ENCODE results near the gene EXOC3.

The EXOC3 gene

DNA sequence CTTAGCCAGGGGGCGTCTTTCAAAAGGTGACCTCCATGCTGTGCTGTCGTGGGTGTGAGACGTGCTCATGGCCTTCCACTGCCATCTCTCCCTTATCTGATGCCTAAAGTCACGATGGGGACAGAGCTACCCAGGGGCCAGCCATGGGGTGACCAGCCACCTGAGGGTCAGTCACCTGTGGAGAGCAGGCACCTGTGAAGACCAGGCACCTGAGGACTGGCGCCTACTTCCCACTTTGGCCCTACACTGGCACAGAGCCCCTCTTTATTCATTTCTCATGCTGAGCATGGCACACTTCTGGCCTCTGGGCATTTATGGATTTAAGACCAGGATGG, 6.4 kb upstream of the EXOC3 start:
- DNase-seq (ENCODE audit: low read depth) = no peak
- TF ChIP-seq CTCF (conservative IDR thresholded peaks at IDR 0.05; ENCODE audit: control insufficient read depth, insufficient read depth, low read depth, low read length) = no peak
- H3K4me3 ChIP-seq (ENCODE audit: control insufficient read depth, low read depth, low read length) = no peak overlapping the region

- no peak for TF ChIP-seq CTCF (conservative IDR thresholded peaks at IDR 0.05; ENCODE audit: control insufficient read depth, insufficient read depth, low read depth, low read length)
- H3K4me3 ChIP-seq (ENCODE audit: control insufficient read depth, low read depth, low read length) = no peak overlapping the region
- DNase-seq (ENCODE audit: low read depth) = no peak
These were observed 5.7 kb upstream of the EXOC3 start for GRCh38 chr5:437281-437771.

GRCh38 chr5:438481-438981, 4.4 kb upstream of the EXOC3 start:
- TF ChIP-seq CTCF (conservative IDR thresholded peaks at IDR 0.05; ENCODE audit: control insufficient read depth, insufficient read depth, low read depth, low read length) = no peak
- no peak overlapping the region for H3K4me3 ChIP-seq (ENCODE audit: control insufficient read depth, low read depth, low read length)
- no peak for DNase-seq (ENCODE audit: low read depth)

- no peak overlapping the region for H3K4me3 ChIP-seq (ENCODE audit: control insufficient read depth, low read depth, low read length)
- no peak for TF ChIP-seq CTCF (conservative IDR thresholded peaks at IDR 0.05; ENCODE audit: control insufficient read depth, insufficient read depth, low read depth, low read length)
- no peak for DNase-seq (ENCODE audit: low read depth)
These were observed 3.8 kb upstream of the EXOC3 start for GRCh38 chr5:439181-439580.

DNA sequence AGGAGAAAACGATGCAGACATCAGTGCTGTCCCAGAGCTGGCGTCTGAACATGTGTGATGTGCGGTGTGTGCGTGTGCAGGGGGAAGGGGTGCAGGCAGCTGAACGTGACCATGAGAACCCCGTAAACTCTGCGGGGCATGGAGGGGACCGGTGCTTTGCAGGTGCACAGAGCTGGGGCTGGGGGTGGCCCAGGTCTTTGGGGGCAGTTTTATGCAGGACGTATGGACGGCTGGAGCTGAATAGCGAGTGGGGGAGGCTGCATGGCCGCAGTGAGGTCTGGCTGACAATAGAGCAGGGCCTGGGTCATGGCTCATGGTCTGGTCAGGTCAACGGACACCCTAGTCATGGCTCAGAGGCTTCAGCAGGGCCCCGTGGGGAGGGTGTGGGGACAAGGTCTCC, 3.3 kb upstream of the EXOC3 start:
- H3K4me3 ChIP-seq (ENCODE audit: control insufficient read depth, low read depth, low read length) = no peak overlapping the region
- no peak for DNase-seq (ENCODE audit: low read depth)
- no peak for TF ChIP-seq CTCF (conservative IDR thresholded peaks at IDR 0.05; ENCODE audit: control insufficient read depth, insufficient read depth, low read depth, low read length)

- no peak for TF ChIP-seq CTCF (conservative IDR thresholded peaks at IDR 0.05; ENCODE audit: control insufficient read depth, insufficient read depth, low read depth, low read length)
- no peak overlapping the region for H3K4me3 ChIP-seq (ENCODE audit: control insufficient read depth, low read depth, low read length)
- no peak for DNase-seq (ENCODE audit: low read depth)
These were observed 2.4 kb upstream of the EXOC3 start for GRCh38 chr5:440401-441201.

Measured in fibroblast of mammary gland (primary cell).